ENCODE measurements around the gene TMUB1. TPM values are rescaled to one million over a fixed set of nuclear protein-coding genes. Genes with fewer than 3 reads are reported as not detected.

TMUB1 gene
- total and polyA plus RNA-seq, 9 of the 15 experiments (the other 6 are each of a cell fraction or from before 2014, with no cell fraction given): 0.14 to 241 (median 74.1) TPM

- TF ChIP-seq THAP12 (CRISPR knock-in tag; IDR thresholded peaks at IDR 0.05): no peak
- 0 out of 2 replicates have a peak, but pooled peaks have one; percentile 3 for TF ChIP-seq MAFK (IDR thresholded peaks at IDR 0.05; ENCODE audit: low read length)
- TF ChIP-seq ZFP1 (CRISPR knock-in tag; IDR thresholded peaks at IDR 0.05): no peak
- no peak for TF ChIP-seq ASH1L (IDR thresholded peaks at IDR 0.05; ENCODE audit: borderline replicate concordance, low read depth, partially characterized antibody)
- TF ChIP-seq KHSRP (IDR thresholded peaks at IDR 0.05): no peak
- TF ChIP-seq ID3 (CRISPR knock-in tag; IDR thresholded peaks at IDR 0.05): no peak
- TF ChIP-seq ID3 (tag; IDR thresholded peaks at IDR 0.05): no peak
- no peak for TF ChIP-seq GTF2A2 (tag; IDR thresholded peaks at IDR 0.05)
- TF ChIP-seq MEIS2 (IDR thresholded peaks at IDR 0.05; ENCODE audit: partially characterized antibody): peak; percentile 31
- TF ChIP-seq CBFA2T2 (conservative IDR thresholded peaks at IDR 0.05): peak; percentile 50; the same call in 1 of the 2 replicates
- TF ChIP-seq POLR2AphosphoS2 (IDR thresholded peaks at IDR 0.05; ENCODE audit: low read length): no peak
- TF ChIP-seq TBL1XR1 (IDR thresholded peaks at IDR 0.05; ENCODE audit: low read length in 2 of 2): peak in 1 of 2 experiments; percentile 25; a peak in 1 of 4 replicates
- peak; percentile 77 for TF ChIP-seq CBFA2T3 (IDR thresholded peaks at IDR 0.05)
- TF ChIP-seq E2F5 (CRISPR knock-in tag; IDR thresholded peaks at IDR 0.05): 0 out of 2 replicates have a peak, but pooled peaks have one; percentile 33
- 0 out of 2 replicates have a peak, but pooled peaks have one; percentile 50 for TF ChIP-seq KAT7 (CRISPR knock-in tag; IDR thresholded peaks at IDR 0.05; ENCODE audit: borderline replicate concordance)
- no peak for TF ChIP-seq ZNF77 (CRISPR knock-in tag; IDR thresholded peaks at IDR 0.05)
- TF ChIP-seq ADNP (tag; IDR thresholded peaks at IDR 0.05): no peak
- peak in 1 of 2 experiments; percentile 4 for TF ChIP-seq E2F6 (IDR thresholded peaks at IDR 0.05; ENCODE audit: borderline replicate concordance in 1 of 2, extremely low read depth in 1 of 2, insufficient read depth in 1 of 2, insufficient read length in 1 of 2, low read depth in 1 of 2, low read length in 1 of 2, poor library complexity in 1 of 2, severe bottlenecking in 1 of 2)
- TF ChIP-seq NR1H2 (CRISPR knock-in tag; IDR thresholded peaks at IDR 0.05): no peak
- no peak for TF ChIP-seq ZNF449 (CRISPR knock-in tag; IDR thresholded peaks at IDR 0.05)
Measured at GRCh38 chr7:151113344-151114150, 30.3 kb upstream of the TMUB1 start (continued).

Data from K562 (cell line).